IgD-negative memory B cell (primary cell): ENCODE data around the gene TYW1B. TPM values are rescaled to one million over a fixed set of nuclear protein-coding genes. Genes with fewer than 3 reads are reported as not detected.
"Not testable (repeated sequence)": the region's sequence is repeated elsewhere in the genome, so short reads cannot be mapped to it uniquely, and the experiment has no call there.

ENCODE experiments used
- H3K27ac Mint-ChIP-seq, 3 donors: one replicate each; pipeline ENCODE4 v1.8.0; 2020 to 2022; ENCODE audit warnings: mild to moderate bottlenecking in 3 of 3, mixed read lengths in 3 of 3, moderate library complexity in 1 of 3
- H3K27me3 Mint-ChIP-seq: one replicate; pipeline ENCODE4 v1.8.0; 2021; ENCODE audit warnings: mixed read lengths
- H3K36me3 Mint-ChIP-seq: one replicate; pipeline ENCODE4 v1.8.0; 2020; ENCODE audit warnings: mild to moderate bottlenecking, mixed read lengths
- H3K4me1 Mint-ChIP-seq, 3 donors: one replicate each; pipeline ENCODE4 v1.8.0; 2020 to 2022; ENCODE audit warnings: mixed read lengths in 3 of 3, mild to moderate bottlenecking in 1 of 3
- H3K4me3 Mint-ChIP-seq, 4 donors: one replicate each; pipeline ENCODE4 v1.8.0; 2020 to 2022; ENCODE audit warnings: mild to moderate bottlenecking in 4 of 4, mixed read lengths in 4 of 4, moderate library complexity in 3 of 4
- H3K9me3 Mint-ChIP-seq, 3 donors: one replicate each; pipeline ENCODE4 v1.8.0; 2020 to 2021; ENCODE audit warnings: mixed read lengths in 3 of 3, mild to moderate bottlenecking in 1 of 3
- polyA plus RNA-seq: library from polyadenylated mRNA; unstranded; fragments of 300-500 nt; fragmentation: Illumina TruSeq; gene quantifications from one replicate; pipeline ENCODE4 v1.2.3, GENCODE V29; 2021

Gene TYW1B
- 3.6 TPM for polyA plus RNA-seq

GRCh38 chr7:72827839-72828591 lies at the start of gene TYW1B:
Gene TYW1B (minus strand): TSS chr7:72828200. CDS start chr7:72828075, 125 bp downstream.
- H3K36me3 Mint-ChIP-seq = not testable (repeated sequence)

GRCh38 chr7:72867591-72867990 lies 39.6 kb upstream of the TYW1B start:
- H3K4me3 Mint-ChIP-seq, H3K36me3 Mint-ChIP-seq, H3K27me3 Mint-ChIP-seq, H3K27ac Mint-ChIP-seq, H3K9me3 Mint-ChIP-seq, H3K4me1 Mint-ChIP-seq: not testable (repeated sequence)

More at GRCh38 chr7:72827839-72828591, at the start of gene TYW1B:
- H3K9me3 Mint-ChIP-seq, H3K27me3 Mint-ChIP-seq: not testable (repeated sequence)
- peak within 1 kb of the TSS; percentile 90 to 100 (median 98) for H3K4me3 Mint-ChIP-seq
- H3K4me1 Mint-ChIP-seq = peaks cover 11 to 21% (median 17%) of the 10 kb centered on the region in 3 donors
- H3K27ac Mint-ChIP-seq = peak within 1 kb of the TSS; percentile 57 to 97 (median 90)

DNA sequence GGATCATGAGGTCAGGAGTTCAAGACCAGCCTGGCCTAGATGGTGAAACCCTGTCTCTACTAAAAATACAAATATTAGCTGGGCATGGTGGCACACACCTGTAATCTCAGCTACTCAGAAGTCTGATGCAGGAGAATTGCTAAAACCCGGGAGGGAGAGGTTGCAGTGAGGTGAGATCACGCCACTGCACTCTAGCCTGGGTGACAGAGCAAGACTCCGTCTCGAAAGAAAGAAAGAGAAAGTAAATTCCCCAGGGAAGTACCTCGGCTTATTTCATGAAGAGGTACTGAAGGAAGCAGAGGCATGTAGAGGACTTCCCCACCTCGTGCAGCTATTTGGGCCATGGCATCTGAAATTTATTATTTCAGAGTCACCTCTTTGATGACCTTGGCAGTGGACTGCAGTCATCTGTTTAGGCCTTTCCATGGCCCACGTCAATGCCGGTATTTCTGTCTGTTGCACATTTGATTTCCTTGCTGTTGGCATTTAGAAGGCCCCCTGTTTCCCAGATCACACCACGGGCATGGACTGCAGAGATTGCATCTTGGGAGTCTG lies 30.9 kb upstream of the TYW1B start:
- not testable (repeated sequence) for H3K27ac Mint-ChIP-seq, H3K9me3 Mint-ChIP-seq, H3K36me3 Mint-ChIP-seq, H3K27me3 Mint-ChIP-seq, H3K4me1 Mint-ChIP-seq
- peak overlapping the region in 1 of 4 donors; percentile 25 for H3K4me3 Mint-ChIP-seq

DNA sequence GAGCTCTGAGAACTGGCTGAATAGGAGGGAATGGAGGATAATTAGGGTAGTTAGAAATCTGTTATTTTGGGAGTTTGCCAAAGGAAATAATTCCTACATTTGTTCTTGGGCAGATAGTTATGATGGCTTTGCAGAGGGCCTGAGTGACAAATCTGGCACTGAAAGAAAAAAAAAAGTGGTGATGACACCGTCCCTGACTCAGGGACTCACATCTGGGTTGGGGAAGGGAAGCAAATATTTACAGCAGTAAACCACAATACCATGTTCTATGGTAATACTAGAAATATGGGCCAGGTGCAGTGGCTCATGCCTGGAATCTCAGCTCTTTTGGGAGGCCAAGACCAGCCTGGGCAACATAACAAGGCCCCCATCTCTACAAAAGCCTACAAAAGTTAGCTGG lies 29.9 kb upstream of the TYW1B start:
- H3K27me3 Mint-ChIP-seq, H3K4me3 Mint-ChIP-seq, H3K9me3 Mint-ChIP-seq, H3K4me1 Mint-ChIP-seq, H3K36me3 Mint-ChIP-seq, H3K27ac Mint-ChIP-seq: not testable (repeated sequence)

DNA sequence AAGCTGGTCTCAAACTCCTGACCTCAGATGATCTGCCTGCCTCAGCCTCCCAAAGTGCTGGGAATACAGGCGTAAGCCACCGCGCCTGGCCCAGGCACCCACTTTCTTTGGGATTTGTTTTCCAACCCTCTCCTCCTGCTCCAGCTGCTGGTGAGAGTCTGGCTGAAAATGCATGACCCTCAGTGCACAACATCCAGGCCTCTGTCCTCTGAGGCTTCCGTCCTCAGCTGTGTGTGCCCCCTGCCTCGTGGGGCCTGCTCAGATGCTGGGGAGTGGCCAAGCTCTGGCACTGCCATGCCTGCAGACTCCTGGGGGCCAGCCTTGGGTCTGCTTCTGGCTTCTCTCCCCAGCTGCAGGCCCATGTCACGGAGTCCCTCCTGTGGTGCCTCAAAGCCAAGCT lies 27.3 kb upstream of the TYW1B start:
- H3K27me3 Mint-ChIP-seq, H3K9me3 Mint-ChIP-seq, H3K4me1 Mint-ChIP-seq, H3K4me3 Mint-ChIP-seq, H3K36me3 Mint-ChIP-seq, H3K27ac Mint-ChIP-seq: not testable (repeated sequence)

DNA sequence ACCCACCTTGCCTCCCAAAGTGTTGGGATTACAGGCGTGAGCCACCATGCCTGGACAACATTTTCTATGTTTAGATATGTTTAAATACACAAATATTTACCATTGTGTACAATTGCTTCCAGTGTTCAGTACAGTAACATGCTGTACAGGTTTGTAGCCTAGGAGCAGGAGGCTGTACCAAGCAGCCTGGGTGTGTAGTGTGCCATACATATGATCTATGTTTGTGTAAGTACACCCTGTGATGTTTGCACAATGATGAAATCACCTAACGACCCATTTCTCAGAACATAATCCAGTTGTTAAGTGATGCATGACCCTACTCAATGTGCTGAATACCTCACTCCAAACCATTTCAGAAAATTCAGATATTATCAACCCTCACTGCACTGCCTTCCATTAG lies 24.9 kb upstream of the TYW1B start:
- H3K27ac Mint-ChIP-seq, H3K27me3 Mint-ChIP-seq, H3K36me3 Mint-ChIP-seq, H3K9me3 Mint-ChIP-seq, H3K4me3 Mint-ChIP-seq, H3K4me1 Mint-ChIP-seq: not testable (repeated sequence)

GRCh38 chr7:72850746-72851145 lies 22.7 kb upstream of the TYW1B start:
- not testable (repeated sequence) for H3K4me1 Mint-ChIP-seq, H3K9me3 Mint-ChIP-seq, H3K36me3 Mint-ChIP-seq, H3K27me3 Mint-ChIP-seq, H3K4me3 Mint-ChIP-seq, H3K27ac Mint-ChIP-seq

DNA sequence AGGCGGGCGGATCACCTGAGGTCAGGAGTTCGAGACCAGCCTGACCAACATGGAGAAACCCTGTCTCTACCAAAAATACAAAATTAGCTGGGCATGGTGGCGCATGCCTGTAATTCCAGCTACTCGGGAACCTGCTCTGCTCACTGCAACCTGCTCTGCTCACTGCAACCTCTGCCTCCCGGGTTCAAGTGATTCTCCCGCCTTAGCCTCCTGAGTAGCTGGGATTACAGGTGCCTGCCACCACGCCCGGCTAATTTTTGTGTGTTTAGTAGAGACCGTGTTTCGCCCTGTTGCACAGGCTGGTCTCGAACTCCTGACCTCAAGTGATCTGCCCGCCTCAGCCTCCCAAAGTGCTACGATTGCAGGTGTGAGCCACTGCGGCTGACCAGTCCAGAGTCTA lies 16.1 kb upstream of the TYW1B start:
- not testable (repeated sequence) for H3K27me3 Mint-ChIP-seq, H3K4me3 Mint-ChIP-seq, H3K27ac Mint-ChIP-seq, H3K36me3 Mint-ChIP-seq, H3K4me1 Mint-ChIP-seq
- H3K9me3 Mint-ChIP-seq = peaks cover 4 to 15% (median 7%) of the 10 kb centered on the region in 3 donors

DNA sequence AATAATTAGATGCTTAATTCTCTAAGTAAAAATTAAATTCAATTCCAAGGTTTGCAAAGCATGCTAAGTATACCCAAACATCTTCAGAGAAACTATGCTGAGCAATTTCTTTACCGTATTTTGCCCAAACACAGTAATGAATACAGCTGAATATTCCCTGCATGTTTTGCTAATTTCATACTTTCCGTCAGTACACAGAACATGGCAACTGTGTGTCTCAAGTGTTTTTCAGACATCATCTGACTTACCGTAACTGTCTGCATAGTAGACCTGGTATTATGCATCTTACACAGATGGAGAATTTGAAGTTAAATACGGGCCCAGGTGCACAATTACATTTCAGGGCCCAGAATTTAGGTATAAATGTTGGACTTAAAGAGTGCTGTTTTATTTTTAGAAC lies 15.2 kb upstream of the TYW1B start:
- H3K9me3 Mint-ChIP-seq = peaks cover 4 to 15% (median 7%) of the 10 kb centered on the region in 3 donors
- H3K4me3 Mint-ChIP-seq, H3K27me3 Mint-ChIP-seq, H3K36me3 Mint-ChIP-seq, H3K27ac Mint-ChIP-seq, H3K4me1 Mint-ChIP-seq: not testable (repeated sequence)

DNA sequence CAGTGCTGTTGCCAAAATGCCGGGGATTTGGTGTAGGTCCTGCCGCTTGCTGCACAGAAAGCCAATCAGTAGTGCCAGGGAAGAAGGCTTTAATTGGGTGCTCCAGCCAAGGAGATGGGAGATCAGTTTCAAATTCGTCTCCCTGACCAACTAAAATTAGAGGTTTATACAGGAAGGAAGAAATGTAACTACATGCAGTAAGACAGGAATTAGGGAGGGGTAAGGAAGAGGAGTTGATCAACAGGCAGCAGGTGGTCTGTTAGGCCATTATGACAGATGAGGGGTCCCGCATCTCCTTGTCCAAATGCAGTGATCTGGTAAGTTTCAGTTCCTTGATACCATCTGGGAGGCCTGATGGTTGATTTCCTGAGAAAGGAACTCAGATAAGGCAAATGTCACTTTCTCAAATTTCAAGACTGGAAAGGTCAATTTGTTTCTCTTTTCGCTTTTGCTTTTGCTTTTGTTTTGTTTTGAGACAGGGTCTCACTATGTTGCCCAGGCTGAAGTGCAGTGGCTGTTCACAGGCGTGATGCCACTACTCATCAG lies 13.0 kb upstream of the TYW1B start:
- not testable (repeated sequence) for H3K4me1 Mint-ChIP-seq, H3K4me3 Mint-ChIP-seq, H3K27me3 Mint-ChIP-seq
- Mint-ChIP-seq H3K9me3 (peaks cover 4 to 15% (median 7%) of the 10 kb centered on the region in 3 donors), H3K36me3 (peaks cover 11% of the 10 kb centered on the region), H3K27ac (peak overlapping the region in 1 of 3 donors; percentile 39)

DNA sequence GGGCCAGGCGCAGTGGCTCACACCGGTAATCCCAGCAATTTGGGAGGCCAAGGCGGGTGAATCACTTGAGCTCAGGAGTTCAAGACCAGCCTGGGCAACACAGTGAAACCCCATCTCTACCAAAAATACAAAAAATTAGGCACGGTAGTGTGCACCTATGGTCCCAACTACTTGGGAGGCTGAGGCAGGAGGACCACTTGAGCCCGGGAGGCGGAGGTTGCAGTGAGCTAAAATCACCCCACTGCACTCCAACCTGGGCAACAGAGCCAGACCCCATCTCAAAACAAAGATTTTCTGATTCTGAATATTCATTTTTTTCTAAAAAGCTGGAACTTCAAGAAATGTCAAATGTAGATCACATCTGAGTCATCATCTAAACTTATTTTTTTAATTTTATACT lies 10.3 kb upstream of the TYW1B start:
- H3K4me3 Mint-ChIP-seq, H3K27ac Mint-ChIP-seq, H3K4me1 Mint-ChIP-seq, H3K27me3 Mint-ChIP-seq: not testable (repeated sequence)
- peaks cover 4 to 15% (median 7%) of the 10 kb centered on the region in 3 donors for H3K9me3 Mint-ChIP-seq
- peaks cover 11% of the 10 kb centered on the region for H3K36me3 Mint-ChIP-seq

DNA sequence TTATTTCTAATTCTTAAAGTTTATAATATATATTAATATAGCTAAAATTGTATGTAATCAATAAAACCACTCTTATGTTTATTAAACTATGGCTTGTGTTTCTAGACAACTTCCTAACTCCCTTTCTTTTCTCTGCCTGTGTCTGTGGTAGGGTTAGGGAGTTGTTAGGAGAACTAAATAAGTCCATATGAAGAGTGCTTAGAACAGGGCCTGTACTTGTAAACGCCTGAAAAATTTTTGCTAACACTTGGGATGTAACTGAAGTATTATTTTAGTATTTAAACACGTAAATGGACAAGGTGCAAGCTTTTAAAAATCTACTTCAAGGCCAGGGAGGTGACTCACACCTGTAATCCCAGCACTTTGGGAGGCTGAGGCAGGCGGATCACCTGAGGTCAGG lies 9.3 kb upstream of the TYW1B start:
- peaks cover 4 to 13% (median 7%) of the 10 kb centered on the region in 3 donors for H3K9me3 Mint-ChIP-seq
- H3K27me3 Mint-ChIP-seq, H3K27ac Mint-ChIP-seq, H3K4me1 Mint-ChIP-seq, H3K4me3 Mint-ChIP-seq: not testable (repeated sequence)
- peaks cover 17% of the 10 kb centered on the region for H3K36me3 Mint-ChIP-seq

- H3K36me3 Mint-ChIP-seq, H3K27me3 Mint-ChIP-seq, H3K9me3 Mint-ChIP-seq: not testable (repeated sequence)
- Mint-ChIP-seq H3K4me1 (peaks cover 11 to 21% (median 12%) of the 10 kb centered on the region in 3 donors), H3K27ac (peak overlapping the region in 2 of 3 donors; percentile 90 to 96), H3K4me3 (peak overlapping the region; percentile 90 to 100 (median 98))
Measured at GRCh38 chr7:72830567-72830966, 2.6 kb upstream of the TYW1B start.

- H3K4me1 Mint-ChIP-seq = peaks cover 11 to 21% (median 12%) of the 10 kb centered on the region in 3 donors
- H3K4me3 Mint-ChIP-seq = peak overlapping the region; percentile 90 to 100 (median 98)
- H3K27ac Mint-ChIP-seq = peak overlapping the region; percentile 90 to 100 (median 96)
- not testable (repeated sequence) for H3K36me3 Mint-ChIP-seq, H3K9me3 Mint-ChIP-seq, H3K27me3 Mint-ChIP-seq
Measured at GRCh38 chr7:72829687-72830354, 1.8 kb upstream of the TYW1B start.

- not testable (repeated sequence) for H3K27me3 Mint-ChIP-seq, H3K36me3 Mint-ChIP-seq, H3K9me3 Mint-ChIP-seq
- peaks cover 11 to 21% (median 12%) of the 10 kb centered on the region in 3 donors for H3K4me1 Mint-ChIP-seq
- H3K4me3 Mint-ChIP-seq = peak overlapping the region; percentile 90 to 100 (median 98)
- peak overlapping the region; percentile 90 to 100 (median 96) for H3K27ac Mint-ChIP-seq
Measured at GRCh38 chr7:72829291-72829686, 1.3 kb upstream of the TYW1B start.
